Kasumi-1 (cell line): ENCODE data around the gene TEDC1.
A peak's percentile ranks its signal among the peaks of the same experiment; 100 is the strongest.
"Not testable (repeated sequence)": the region's sequence is repeated elsewhere in the genome, so short reads cannot be mapped to it uniquely, and the experiment has no call there.

Experiments
- DNase-seq, 2 experiments: peaks; one replicate each; lab custom pipeline; 2025; lab: John Stamatoyannopoulos, UW

TEDC1 gene

DNA sequence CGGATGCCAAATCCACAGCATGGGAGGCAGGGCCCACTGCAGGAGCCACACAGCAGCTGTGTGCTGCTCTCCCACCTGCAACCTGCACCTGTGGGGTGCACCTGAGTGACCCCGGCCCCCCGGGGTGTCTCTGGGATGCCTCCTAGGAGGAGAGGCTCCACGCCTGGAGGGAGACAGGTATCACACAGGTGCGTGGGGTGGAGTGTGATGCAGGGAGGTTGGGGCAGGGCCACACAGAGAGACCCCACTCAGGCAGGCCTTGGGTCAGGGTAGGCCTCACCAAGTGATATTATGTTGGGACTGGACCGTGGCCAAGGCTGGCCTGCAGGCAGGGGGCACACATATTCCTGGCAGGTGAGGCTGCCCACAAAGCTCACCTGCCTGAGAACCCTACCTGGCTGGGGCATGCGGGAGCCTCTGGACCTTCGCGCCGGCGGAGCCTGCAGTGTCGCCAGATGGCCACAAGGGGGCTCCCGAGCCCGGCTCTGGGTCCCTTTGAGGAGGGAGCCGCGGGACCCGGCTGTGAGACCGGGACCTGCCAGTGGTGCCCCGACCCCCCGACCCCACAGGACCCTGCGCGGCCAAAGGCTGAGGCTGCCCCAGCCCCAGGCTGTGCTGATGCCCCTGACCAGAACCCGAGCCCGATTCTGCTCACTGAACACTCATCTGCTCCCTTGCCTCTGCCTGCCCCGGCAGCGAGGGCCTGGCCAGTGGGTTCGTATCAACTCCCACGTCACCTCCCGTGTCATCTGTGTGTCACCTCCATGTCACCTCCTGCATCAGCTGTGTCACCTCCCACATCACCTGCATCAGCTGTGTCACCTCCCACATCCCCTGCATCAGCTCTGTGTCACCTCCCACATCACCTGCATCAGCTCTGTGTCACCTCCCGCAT, 46.8 kb downstream of the TEDC1 start:
- DNase-seq = peak in 1 of 2 experiments; percentile 24

DNA sequence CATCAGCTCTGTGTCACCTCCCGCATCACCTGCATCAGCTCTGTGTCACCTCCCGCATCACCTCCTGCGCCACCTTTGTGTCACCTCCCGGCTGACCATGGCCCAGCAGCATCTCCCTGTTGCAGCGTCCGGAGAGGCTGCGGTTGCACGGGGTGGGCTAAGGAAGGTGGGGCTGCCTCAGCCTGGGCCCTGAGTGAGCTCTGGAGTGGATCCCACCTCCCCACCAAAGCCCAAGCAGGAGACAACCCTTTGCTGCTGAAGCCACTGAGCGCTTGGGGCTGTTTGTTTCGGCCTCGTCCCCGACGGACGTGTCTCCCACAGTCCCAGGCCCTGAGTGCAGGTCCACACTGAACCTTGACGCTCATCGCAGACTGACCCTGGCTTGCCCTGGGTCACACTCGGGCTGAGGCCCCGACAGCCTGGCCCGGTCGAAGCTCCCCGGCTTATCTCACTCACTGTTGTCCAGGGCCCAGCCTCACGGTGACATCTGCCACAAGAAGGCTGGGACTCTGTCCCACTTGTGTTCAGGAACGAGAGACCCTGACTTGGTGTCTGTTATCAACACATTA, 47.5 kb downstream of the TEDC1 start:
- no peak for DNase-seq

DNA sequence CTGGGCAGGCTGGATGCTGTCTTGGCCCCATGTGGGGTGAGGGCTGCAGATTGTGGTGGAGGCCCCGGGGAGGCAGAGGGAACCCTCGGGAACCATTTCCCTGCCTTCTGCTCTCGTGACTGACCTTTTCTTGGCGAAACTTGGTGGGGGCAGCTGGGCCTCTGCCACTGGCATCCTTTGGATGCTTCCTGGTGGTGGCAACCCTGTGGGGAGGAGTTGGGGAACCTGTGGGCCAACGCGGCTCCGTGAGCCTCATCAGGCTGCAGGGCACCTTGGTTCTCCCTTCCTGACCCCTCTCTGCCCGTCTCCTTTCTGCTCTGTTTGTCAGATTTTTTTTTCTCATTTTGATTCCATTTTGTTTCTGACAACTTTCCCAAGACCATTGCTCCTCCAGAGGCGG, 49.8 kb downstream of the TEDC1 start:
- no peak for DNase-seq

DNA sequence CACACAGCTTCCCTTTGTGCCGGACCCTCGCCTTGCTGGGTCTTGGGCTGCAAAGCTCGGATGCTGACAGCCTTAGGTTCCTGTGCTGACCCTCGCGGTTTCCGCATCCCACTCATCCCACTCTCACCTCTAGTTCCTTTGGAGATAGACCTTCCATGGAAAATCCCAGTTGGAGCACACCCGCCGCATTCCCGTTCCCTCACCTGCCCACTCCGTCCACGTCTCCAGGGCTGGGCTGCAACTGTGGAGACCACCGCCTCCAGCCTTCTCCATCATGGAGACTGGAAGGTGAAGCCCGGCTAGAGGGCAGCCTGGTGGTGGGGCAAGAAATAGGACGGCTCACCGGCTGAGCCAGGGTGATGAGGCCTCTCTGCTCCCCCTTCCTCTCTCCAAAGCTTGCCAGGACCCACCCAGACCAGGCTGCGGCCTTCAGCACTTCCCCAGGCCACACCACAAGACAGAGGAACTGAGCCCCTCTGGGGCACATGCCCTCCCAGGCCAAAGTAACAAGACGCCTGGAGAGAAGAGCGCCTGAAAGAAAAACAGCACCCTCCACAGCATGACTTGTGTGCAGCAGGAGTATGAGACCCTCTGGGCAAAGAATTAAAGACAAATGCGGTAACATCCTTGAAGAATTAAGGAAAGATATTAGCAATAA, 50.3 kb downstream of the TEDC1 start:
- no peak for DNase-seq

DNA sequence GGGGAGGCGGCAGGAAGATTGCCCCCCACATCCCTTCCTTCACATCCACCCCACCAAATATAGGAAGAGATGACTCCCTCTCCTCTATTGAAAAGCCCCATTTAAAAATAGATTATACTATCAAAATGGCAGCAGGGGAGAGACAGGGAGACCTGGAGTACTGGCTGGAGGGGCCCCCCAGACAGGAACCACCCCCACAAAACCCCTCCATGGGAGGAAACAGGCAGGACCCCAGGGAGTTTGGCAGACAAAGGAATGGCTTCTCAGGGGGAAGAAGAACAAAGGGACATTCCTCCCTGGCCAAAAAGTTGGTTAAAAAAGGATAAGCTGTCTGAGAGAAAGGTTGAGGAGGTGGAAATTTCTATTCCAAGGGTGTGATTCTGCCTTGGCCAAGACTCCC, 54.6 kb downstream of the TEDC1 start:
- DNase-seq = not testable (repeated sequence)

DNA sequence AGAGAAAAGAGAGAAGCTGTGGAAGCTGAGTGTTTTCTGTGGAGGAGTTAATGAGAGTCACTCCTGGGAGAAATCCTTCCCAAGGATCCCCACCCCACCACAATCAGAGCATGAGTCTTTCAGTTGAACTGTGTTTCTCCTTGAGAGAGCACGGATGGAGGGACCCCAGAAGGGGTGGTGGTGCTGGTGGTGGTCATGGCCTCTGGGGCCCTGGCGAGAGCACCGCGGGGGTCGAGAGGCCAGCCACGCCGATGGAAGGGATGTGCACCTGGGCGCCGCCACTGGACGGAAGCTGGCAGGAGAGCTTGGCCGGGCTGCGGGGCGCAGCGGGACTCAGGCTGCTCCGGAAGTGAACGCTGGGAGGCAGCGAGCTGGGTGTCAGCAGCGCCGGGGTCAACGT, 55.4 kb downstream of the TEDC1 start:
- DNase-seq = not testable (repeated sequence)

DNA sequence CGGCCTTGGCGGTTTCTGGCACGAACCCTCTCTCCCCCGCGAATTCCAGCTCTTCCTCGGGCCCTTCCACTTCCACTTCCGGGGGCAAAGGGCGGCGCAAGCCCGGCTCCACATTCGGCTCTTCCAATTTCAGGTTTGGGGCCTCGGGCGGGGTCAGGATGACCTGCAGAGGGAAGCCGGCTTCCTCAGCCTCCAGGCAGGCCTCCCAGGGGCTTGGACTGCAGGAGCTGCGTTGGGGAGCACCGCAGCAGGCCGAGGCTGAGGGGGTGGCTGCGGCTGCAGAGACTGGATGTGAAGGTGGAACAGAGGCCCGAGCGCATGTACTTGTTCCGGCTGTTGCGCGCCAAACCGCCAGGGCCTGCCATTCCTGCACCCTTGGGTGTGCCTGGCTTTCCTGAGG, 56.0 kb downstream of the TEDC1 start:
- DNase-seq = not testable (repeated sequence)

DNA sequence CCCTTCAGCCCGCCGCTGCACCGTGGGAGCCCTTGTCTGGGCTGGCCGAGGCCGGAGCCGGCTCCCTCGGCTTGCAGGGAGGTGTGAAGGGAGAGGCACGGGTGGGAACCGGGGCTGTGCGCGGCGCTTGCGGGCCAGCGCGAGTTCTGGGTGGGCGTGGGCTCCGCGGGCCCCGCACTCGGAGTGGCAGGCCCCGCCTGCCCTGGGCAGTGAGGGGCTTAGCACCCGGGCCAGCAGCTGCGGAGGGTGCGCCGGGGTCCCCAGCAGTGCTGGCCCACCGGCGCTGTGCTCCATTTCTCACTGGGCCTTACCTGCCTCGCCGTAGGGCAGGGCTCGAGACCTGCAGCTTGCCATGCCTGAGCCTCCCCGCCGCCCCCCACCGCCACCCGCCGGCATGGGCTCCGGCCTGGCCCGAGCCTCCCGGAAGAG, 56.7 kb downstream of the TEDC1 start:
- DNase-seq = no peak
